ENCODE measurements around the gene BABAM1.

BABAM1 gene

GRCh38 chr19:17227798-17228367 lies 39.4 kb upstream of the BABAM1 start:
- TF ChIP-seq, protein P1, sequence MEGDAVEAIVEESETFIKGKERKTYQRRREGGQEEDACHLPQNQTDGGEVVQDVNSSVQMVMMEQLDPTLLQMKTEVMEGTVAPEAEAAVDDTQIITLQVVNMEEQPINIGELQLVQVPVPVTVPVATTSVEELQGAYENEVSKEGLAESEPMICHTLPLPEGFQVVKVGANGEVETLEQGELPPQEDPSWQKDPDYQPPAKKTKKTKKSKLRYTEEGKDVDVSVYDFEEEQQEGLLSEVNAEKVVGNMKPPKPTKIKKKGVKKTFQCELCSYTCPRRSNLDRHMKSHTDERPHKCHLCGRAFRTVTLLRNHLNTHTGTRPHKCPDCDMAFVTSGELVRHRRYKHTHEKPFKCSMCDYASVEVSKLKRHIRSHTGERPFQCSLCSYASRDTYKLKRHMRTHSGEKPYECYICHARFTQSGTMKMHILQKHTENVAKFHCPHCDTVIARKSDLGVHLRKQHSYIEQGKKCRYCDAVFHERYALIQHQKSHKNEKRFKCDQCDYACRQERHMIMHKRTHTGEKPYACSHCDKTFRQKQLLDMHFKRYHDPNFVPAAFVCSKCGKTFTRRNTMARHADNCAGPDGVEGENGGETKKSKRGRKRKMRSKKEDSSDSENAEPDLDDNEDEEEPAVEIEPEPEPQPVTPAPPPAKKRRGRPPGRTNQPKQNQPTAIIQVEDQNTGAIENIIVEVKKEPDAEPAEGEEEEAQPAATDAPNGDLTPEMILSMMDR (conservative IDR thresholded peaks at IDR 0.05; ENCODE audit: low read depth), result no peak
- ChIA-PET POLR2A (ENCODE audit: low non-redundant PET) (interaction anchor here (0.6 kb wide), 1 partner anchor 52 kb away, joined by 4 read pairs; no protein-coding TSS in a partner anchor), CTCF (interaction anchor here (0.7 kb wide), 1 partner anchor 657 kb away, joined by 3 read pairs; no protein-coding TSS in a partner anchor)
- no peak for DNase-seq (ENCODE audit: low spot score)
- H3K27ac ChIP-seq, result peak overlapping the region; percentile 92

GRCh38 chr19:17229890-17230289 lies 37.4 kb upstream of the BABAM1 start:
- DNase-seq (ENCODE audit: low spot score), result no peak
- CTCF ChIA-PET, result no interaction called here
- POLR2A ChIA-PET (ENCODE audit: low non-redundant PET), result no interaction called here
- peak overlapping the region; percentile 92 for H3K27ac ChIP-seq
- TF ChIP-seq, protein P1 (conservative IDR thresholded peaks at IDR 0.05; ENCODE audit: low read depth), result no peak

- no peak for DNase-seq (ENCODE audit: low spot score)
- peak overlapping the region; percentile 15 for H3K27ac ChIP-seq
- TF ChIP-seq, protein P1 (conservative IDR thresholded peaks at IDR 0.05; ENCODE audit: low read depth), result no peak
- CTCF ChIA-PET, result interaction anchor here (0.5 kb wide), 1 partner anchor 135 kb away, joined by 3 read pairs; no protein-coding TSS in a partner anchor
- POLR2A ChIA-PET (ENCODE audit: low non-redundant PET), result no interaction called here
These were observed 35.0 kb upstream of the BABAM1 start for GRCh38 chr19:17232258-17232657.

DNA sequence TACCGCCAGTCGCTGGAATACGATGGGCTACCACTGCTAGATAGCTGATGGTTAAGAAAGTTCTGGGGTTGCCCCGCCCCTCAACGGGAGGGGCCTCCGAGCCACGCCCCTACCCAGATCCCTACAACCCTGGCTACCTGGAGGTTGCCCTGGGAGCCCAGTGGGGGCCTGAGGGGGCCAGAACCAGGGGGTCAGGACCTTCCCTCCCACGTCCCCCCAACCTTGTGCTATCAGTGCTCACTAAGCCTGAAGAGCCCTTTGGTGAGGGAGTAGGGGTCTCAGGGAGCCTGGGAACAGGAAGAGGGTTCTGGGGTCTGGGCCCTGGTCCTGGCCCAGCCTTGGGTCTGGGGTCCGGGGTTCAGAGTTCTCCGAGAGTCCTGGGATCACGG lies 32.3 kb upstream of the BABAM1 start:
- TF ChIP-seq, protein P1 (conservative IDR thresholded peaks at IDR 0.05; ENCODE audit: low read depth), result no peak
- ChIA-PET POLR2A (ENCODE audit: low non-redundant PET) (interaction anchor here (1.2 kb wide), 1 partner anchor 9 kb away, joined by 4 read pairs; the partner anchor contains the start of gene OCEL1), CTCF (interaction anchor here (1.0 to 2.1 kb wide), 3 partner anchors 8 to 155 kb away, joined by 4 to 12 read pairs (median 4); no protein-coding TSS in a partner anchor)
- H3K27ac ChIP-seq, result peak overlapping the region; percentile 94
- peak; percentile 77 for DNase-seq (ENCODE audit: low spot score)

DNA sequence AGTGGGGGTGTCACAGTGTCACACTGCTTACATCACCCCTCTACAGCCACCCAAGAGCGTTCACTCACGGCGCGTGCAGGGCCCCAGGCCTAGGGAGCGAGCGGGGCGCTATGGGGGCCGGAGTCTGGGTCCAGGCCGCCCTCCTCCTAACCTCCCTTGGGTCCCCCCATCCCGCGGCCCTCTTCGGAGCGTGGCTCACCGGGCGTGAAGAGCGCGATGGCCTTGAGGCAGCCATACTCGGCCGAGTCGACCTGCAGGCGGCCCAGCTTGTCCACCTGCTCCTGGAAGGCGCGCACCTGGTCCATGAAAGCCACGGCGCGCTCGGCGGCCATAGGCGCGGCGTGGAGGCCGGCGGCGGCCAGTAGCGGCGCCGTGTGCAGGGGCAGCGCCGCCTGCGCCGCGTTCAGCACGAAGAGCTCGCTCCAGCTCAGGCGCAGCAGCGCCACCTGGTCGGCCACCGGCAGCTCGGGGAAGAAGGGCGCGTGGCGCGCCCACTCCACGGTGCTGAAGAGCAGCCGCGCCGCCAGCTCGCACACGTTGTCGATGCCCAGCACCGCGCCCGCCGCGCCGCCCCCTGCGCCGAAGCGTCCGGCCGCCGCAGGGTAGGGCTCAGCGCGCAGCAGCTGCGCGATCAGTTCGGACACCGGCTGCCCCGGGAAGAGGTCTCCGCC lies 31.8 kb upstream of the BABAM1 start:
- H3K27ac ChIP-seq, result peak overlapping the region; percentile 94
- POLR2A ChIA-PET (ENCODE audit: low non-redundant PET), result interaction anchor here (0.9 to 1.2 kb wide), 2 partner anchors 9 kb away, joined by 3 to 4 read pairs; partner anchors contain the start of gene OCEL1
- DNase-seq (ENCODE audit: low spot score), result peak; percentile 34
- TF ChIP-seq, protein P1 (conservative IDR thresholded peaks at IDR 0.05; ENCODE audit: low read depth), result peak; percentile 76
- CTCF ChIA-PET, result interaction anchor here (0.6 to 2.1 kb wide), 4 partner anchors 9 to 156 kb away, joined by 4 to 12 read pairs (median 4); partner anchors contain the start of gene BABAM1

DNA sequence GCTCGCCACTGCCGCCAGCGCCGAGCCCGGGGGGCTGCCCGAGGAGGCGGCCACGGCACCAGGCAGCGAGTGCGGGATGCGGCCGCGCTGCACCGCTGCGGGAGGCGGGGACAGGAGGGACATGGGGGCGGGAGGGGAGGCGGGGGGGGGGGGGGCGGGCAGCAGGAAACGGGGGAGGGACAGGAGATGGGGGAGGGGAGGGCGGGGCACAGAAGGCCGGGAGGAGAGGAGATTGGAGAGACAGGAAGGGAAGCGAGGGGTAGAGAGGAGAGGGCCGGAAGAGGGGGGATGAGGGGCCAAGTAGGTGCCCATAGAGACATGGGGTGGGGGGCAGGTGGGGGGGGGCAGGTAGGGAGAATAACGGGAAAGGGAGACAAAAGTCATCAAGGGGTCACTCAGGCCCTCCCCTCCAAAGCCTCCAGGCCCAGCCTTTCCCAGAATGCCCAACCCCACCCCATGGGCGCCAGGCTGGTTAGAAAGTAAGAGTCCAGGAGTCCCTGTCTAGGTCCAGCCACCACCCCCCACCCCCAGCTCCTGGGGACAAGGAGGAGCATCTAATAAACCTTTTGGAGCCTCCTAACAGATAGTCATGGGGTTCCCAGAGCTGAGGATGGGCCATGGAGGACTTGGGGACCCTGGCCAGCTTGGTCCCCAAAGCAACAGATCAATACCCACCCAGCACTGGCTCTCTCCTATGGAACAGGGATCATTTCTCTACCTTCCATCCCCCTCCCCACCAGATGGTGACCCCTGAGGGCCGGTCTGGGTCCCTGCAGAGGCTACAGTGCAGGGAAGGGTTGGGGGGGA lies 31.1 kb upstream of the BABAM1 start:
- CTCF ChIA-PET, result interaction anchor here (0.6 to 2.1 kb wide), 6 partner anchors 9 to 157 kb away, joined by 4 to 12 read pairs (median 4); partner anchors contain the start of gene BABAM1
- peak overlapping the region; percentile 94 for H3K27ac ChIP-seq
- POLR2A ChIA-PET (ENCODE audit: low non-redundant PET), result interaction anchor here (0.9 to 1.2 kb wide), 2 partner anchors 8 to 10 kb away, joined by 3 to 4 read pairs; partner anchors contain the start of gene OCEL1
- DNase-seq (ENCODE audit: low spot score), result peak; percentile 51
- TF ChIP-seq, protein P1 (conservative IDR thresholded peaks at IDR 0.05; ENCODE audit: low read depth), result no peak

Data from RWPE1 (cell line).